Measurements from ENCODE around the gene ZFYVE27.

- TF ChIP-seq CTCF (IDR thresholded peaks at IDR 0.05) (no peak), ZFX (IDR thresholded peaks at IDR 0.05; ENCODE audit: borderline replicate concordance) (no peak)
Measured at GRCh38 chr10:97734021-97734420, 2.9 kb upstream of the ZFYVE27 start.
